Cardiac muscle cell (in vitro differentiated cells and primary cell): ENCODE measurements around the gene PPP1R1B. TPM values are rescaled to one million over a fixed set of nuclear protein-coding genes. Genes with fewer than 3 reads are reported as not detected.

Experiments used
- DNase-seq, 2 donors: peaks; one replicate each; pipeline versions ENCODE4 v3.0.0 to v3.0.0-alpha.2; 2010 to 2017; ENCODE audit warnings: low read depth in 1 of 2, low spot score in 1 of 2
- H3K27ac ChIP-seq: fragments of 200-600 bp; sonication (generic); 2 replicates; pipeline ENCODE4 v1.5.1; 2016
- H3K27me3 ChIP-seq: fragments of 200-600 bp; sonication (generic); 2 replicates; pipeline ENCODE4 v1.6.0; 2016; ENCODE audit warnings: control low read depth
- H3K36me3 ChIP-seq: fragments of 200-600 bp; sonication (generic); 2 replicates; pipeline ENCODE4 v1.5.1; 2016; ENCODE audit warnings: control low read depth
- H3K4me1 ChIP-seq: fragments of 200-600 bp; sonication (generic); 2 replicates; pipeline ENCODE4 v1.8.1; 2017; ENCODE audit warnings: low read depth, mild to moderate bottlenecking, mixed run types
- H3K4me3 ChIP-seq: fragments of 200-600 bp; sonication (generic); 2 replicates; pipeline ENCODE4 v1.5.1; 2016; ENCODE audit warnings: mild to moderate bottlenecking
- H3K9me3 ChIP-seq: fragments of 200-600 bp; sonication (generic); 2 replicates; pipeline ENCODE4 v1.5.1; 2017; ENCODE audit warnings: low read depth, mild to moderate bottlenecking, control low read depth
- CTCF ChIP-seq: IDR thresholded peaks from 2 replicates; pipeline ENCODE4 v1.5.1; 2012; ENCODE audit warnings: low read depth, mild to moderate bottlenecking, low read length
- polyA plus RNA-seq: library from polyadenylated mRNA; unstranded; fragments of >200 nt; fragmentation: Nextera tagmentation; extraction: Ambion mirVana; gene quantifications from 2 replicates; pipeline ENCODE4 v1.2.1, GENCODE V29; 2016
- total RNA-seq: library from RNA; depleted of rRNA; stranded (reverse); fragments of >200 nt; gene quantifications from 2 replicates; pipeline ENCODE4 v1.2.3, GENCODE V29; 2016

The PPP1R1B gene
- total and polyA plus RNA-seq, 2 experiments from 2014 or later = 7.6 to 17.7 TPM

- Histone ChIP-seq H3K9me3 (no peaks in the 10 kb centered on the region), H3K4me3 (no peak overlapping the region), H3K36me3 (no peaks in the 10 kb centered on the region), H3K27ac (no peak overlapping the region), H3K27me3 (peaks cover 100% of the 10 kb centered on the region), H3K4me1 (peaks cover 4% of the 10 kb centered on the region)
- no peak for TF ChIP-seq CTCF
- no peak for DNase-seq
Observed at GRCh38 chr17:39601758-39602532, 24.8 kb upstream of the PPP1R1B start.

GRCh38 chr17:39602533-39603303 is 24.0 kb upstream of the PPP1R1B start:
- Histone ChIP-seq H3K4me3 (no peak overlapping the region), H3K4me1 (peaks cover 4% of the 10 kb centered on the region)

GRCh38 chr17:39603304-39604016 is 23.3 kb upstream of the PPP1R1B start:
- Histone ChIP-seq H3K36me3 (no peaks in the 10 kb centered on the region), H3K27ac (no peak overlapping the region), H3K4me1 (peaks cover 4% of the 10 kb centered on the region), H3K27me3 (peaks cover 100% of the 10 kb centered on the region), H3K4me3 (no peak overlapping the region), H3K9me3 (no peaks in the 10 kb centered on the region)
- DNase-seq = no peak
- no peak for TF ChIP-seq CTCF

More at GRCh38 chr17:39602533-39603303, 24.0 kb upstream of the PPP1R1B start:
- Histone ChIP-seq H3K27me3 (peaks cover 100% of the 10 kb centered on the region), H3K9me3 (no peaks in the 10 kb centered on the region), H3K36me3 (no peaks in the 10 kb centered on the region), H3K27ac (no peak overlapping the region)
- no peak for TF ChIP-seq CTCF
- DNase-seq = no peak

- no peaks in the 10 kb centered on the region for H3K36me3 ChIP-seq
- no peak for DNase-seq
- H3K27ac ChIP-seq = no peak overlapping the region
- H3K27me3 ChIP-seq = peaks cover 100% of the 10 kb centered on the region
- no peaks in the 10 kb centered on the region for H3K9me3 ChIP-seq
- TF ChIP-seq CTCF = no peak
- H3K4me1 ChIP-seq = peaks cover 4% of the 10 kb centered on the region
- no peak overlapping the region for H3K4me3 ChIP-seq
Observed at GRCh38 chr17:39604911-39605491, 21.8 kb upstream of the PPP1R1B start.
